BLaER1 treated with 17β-estradiol and CSF1 and Interleukin-3, amounts not matched to agents 10 nM and 100 nM (cell line): ENCODE data around the gene HMG20A.

Source experiments
- H3K27ac ChIP-seq, 11 experiments: shearing (Covaris generic); formaldehyde crosslinking; 2 replicates each; pipeline ENCODE4 v1.8.1; 2022
- H3K27me3 ChIP-seq, 11 experiments: shearing (Covaris generic); formaldehyde crosslinking; 2 replicates each; pipeline ENCODE4 v1.8.1; 2022
- H3K36me3 ChIP-seq, 11 experiments: shearing (Covaris generic); formaldehyde crosslinking; 2 replicates each; pipeline ENCODE4 v1.8.1; 2022
- H3K4me1 ChIP-seq, 10 experiments: shearing (Covaris generic); formaldehyde crosslinking; 2 replicates each; pipeline ENCODE4 v1.8.1; 2022
- H3K4me2 ChIP-seq, 11 experiments: shearing (Covaris generic); formaldehyde crosslinking; 2 replicates each; pipeline ENCODE4 v1.8.1; 2022
- H3K4me3 ChIP-seq, 10 experiments: shearing (Covaris generic); formaldehyde crosslinking; 2 replicates each; pipeline ENCODE4 v1.8.1; 2022
- H3K9ac ChIP-seq, 11 experiments: shearing (Covaris generic); formaldehyde crosslinking; 2 replicates each; pipeline ENCODE4 v1.8.1; 2022
- H3K9me3 ChIP-seq, 11 experiments: shearing (Covaris generic); formaldehyde crosslinking; replicated peaks in 1 of 11; 2 replicates each; pipeline ENCODE4 v1.8.1; 2022
- H4K20me1 ChIP-seq, 11 experiments: shearing (Covaris generic); formaldehyde crosslinking; 2 replicates each; pipeline ENCODE4 v1.8.1; 2022
- Cebpa-rat ChIP-seq, 11 experiments: shearing (Covaris generic); IDR thresholded peaks; 2 replicates each; pipeline ENCODE4 v1.8.1; 2022

HMG20A gene

DNA sequence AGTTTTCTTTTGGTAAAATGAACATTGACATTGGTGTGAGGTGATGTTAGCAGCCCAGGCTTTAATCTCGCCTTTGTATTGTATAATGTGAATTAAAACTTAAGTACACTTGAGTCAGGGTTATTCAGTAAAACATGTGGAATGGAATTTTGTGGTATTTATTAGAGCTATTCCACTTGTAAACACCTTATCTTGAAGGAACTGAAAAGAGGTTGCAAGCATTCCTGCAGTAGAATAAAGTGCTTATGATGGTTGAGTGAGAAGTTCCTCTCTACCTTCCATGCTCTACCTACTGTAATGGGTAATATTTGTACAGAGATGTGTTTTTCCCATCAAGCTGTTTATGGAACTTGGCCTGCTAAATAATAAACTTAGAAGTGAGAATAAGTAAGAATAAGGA, 36.1 kb downstream of the HMG20A start:
- Histone ChIP-seq H3K9me3 (no peaks in the 10 kb centered on the region), H3K36me3 (peaks cover 32 to 44% (median 36%) of the 10 kb centered on the region in 11 experiments), H3K27me3 (no peaks in the 10 kb centered on the region), H3K9ac (no peak overlapping the region), H4K20me1 (peaks cover 0 to 18% (median 0%) of the 10 kb centered on the region in 11 experiments; a peak in 3 of 22 replicates), H3K4me1 (peaks cover 12 to 26% (median 22%) of the 10 kb centered on the region in 10 experiments), H3K27ac (peak overlapping the region in 1 of 11 experiments; percentile 1; a peak in 2 of 22 replicates), H3K4me2 (peak overlapping the region in 9 of 11 experiments; percentile 3 to 69 (median 56); a peak in 16 of 22 replicates), H3K4me3 (no peak overlapping the region)
- TF ChIP-seq Cebpa-rat (IDR thresholded peaks at IDR 0.05): no peak

DNA sequence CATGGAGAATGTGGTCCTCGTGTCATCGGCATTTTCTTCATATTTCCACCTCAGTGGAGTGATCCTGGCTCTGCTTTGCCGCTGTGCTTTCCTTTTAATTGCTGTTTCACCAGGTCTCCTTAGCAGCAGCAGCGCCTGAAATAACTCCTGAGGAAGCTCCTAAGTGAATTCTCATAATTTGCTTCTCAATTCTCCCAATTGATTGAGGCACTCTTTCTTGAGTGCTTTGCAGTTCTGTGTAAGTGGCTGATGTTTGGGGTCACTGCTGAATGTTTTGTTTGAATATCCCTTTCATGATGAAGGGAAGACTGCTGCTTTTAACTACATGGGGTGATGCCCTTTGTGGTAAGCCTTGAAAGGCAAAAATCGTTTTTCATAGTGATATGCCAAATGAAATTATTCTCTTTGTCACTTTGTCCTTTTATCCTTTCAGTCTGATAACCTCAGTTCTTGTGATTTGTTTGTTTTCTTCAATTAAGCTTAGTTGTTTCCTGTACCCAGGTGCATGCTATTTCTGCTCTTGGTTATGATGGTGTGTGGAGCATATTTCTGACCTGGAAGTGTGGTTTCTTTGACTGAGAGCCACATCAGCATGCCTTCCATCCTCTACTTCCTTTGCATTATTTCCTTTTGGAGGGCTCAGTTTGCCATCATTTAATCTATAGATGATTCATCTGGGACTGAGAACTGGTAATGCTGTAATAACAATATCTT, 36.7 kb downstream of the HMG20A start:
- H3K4me2 ChIP-seq: peak overlapping the region; percentile 3 to 69 (median 52); a peak in 18 of 22 replicates
- H3K4me3 ChIP-seq: no peak overlapping the region
- H3K27me3 ChIP-seq: no peaks in the 10 kb centered on the region
- H3K9ac ChIP-seq: peak overlapping the region in 1 of 11 experiments; percentile 4; a peak in 1 of 22 replicates
- H3K36me3 ChIP-seq: peaks cover 32 to 44% (median 41%) of the 10 kb centered on the region in 11 experiments
- H4K20me1 ChIP-seq: peaks cover 0 to 18% (median 0%) of the 10 kb centered on the region in 11 experiments; a peak in 3 of 22 replicates
- H3K27ac ChIP-seq: peak overlapping the region in 5 of 11 experiments; percentile 1 to 30 (median 4); a peak in 4 of 22 replicates
- peaks cover 12 to 26% (median 22%) of the 10 kb centered on the region in 10 experiments for H3K4me1 ChIP-seq
- H3K9me3 ChIP-seq: no peaks in the 10 kb centered on the region
- TF ChIP-seq Cebpa-rat (IDR thresholded peaks at IDR 0.05): no peak

DNA sequence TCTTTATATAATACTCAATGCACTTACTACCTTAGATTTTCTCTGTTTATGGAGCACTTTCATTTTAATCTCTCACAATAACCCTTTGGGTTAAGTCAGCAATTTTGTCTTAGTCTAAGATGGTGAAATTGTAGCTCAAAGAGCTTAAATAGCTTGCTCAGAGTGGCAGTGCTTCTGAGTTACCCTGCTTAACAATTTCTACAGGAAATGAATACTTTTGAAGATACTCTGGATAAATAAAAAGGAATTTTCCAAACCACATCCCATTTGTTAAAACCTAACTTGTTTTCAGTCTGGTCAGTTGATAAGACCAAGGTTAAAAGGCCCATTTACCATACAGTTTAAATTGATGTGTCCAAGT, 37.2 kb downstream of the HMG20A start:
- Histone ChIP-seq H3K27ac (peak overlapping the region in 1 of 11 experiments; percentile 4; a peak in 2 of 22 replicates), H4K20me1 (peaks cover 0 to 18% (median 0%) of the 10 kb centered on the region in 11 experiments; a peak in 3 of 22 replicates), H3K9ac (no peak overlapping the region), H3K4me3 (no peak overlapping the region), H3K9me3 (no peaks in the 10 kb centered on the region), H3K4me1 (peaks cover 12 to 26% (median 22%) of the 10 kb centered on the region in 10 experiments), H3K4me2 (peak overlapping the region in 9 of 11 experiments; percentile 13 to 69 (median 56); a peak in 17 of 22 replicates), H3K27me3 (no peaks in the 10 kb centered on the region), H3K36me3 (peaks cover 34 to 49% (median 46%) of the 10 kb centered on the region in 11 experiments)
- no peak for TF ChIP-seq Cebpa-rat (IDR thresholded peaks at IDR 0.05)

DNA sequence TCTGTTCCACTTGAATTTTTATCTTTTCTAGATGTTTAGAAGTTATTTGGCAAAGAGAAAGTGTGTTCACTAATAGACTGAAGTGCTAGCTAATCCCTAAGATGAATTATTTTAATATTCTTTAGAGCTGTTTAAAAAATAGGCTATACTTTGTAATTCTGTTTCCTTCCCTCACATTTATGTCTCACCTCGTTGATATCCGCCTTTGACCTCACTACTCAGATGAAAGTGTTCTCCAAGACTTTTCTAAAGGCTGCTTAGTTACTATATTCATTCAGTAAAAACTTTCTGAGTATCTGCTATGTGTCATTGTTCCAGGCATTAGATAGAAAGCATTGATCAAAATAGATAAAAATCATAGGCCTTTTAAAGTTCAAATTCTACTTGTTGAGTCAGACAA, 38.3 kb downstream of the HMG20A start:
- H3K4me3 ChIP-seq: no peak overlapping the region
- H3K4me2 ChIP-seq: no peak overlapping the region
- H3K27ac ChIP-seq: no peak overlapping the region
- H3K9me3 ChIP-seq: no peaks in the 10 kb centered on the region
- H3K36me3 ChIP-seq: peaks cover 44 to 60% (median 58%) of the 10 kb centered on the region in 11 experiments
- H4K20me1 ChIP-seq: peaks cover 0 to 22% (median 0%) of the 10 kb centered on the region in 11 experiments; a peak in 4 of 22 replicates
- H3K27me3 ChIP-seq: no peaks in the 10 kb centered on the region
- H3K4me1 ChIP-seq: peaks cover 12 to 26% (median 22%) of the 10 kb centered on the region in 10 experiments
- TF ChIP-seq Cebpa-rat (IDR thresholded peaks at IDR 0.05): no peak
- no peak overlapping the region for H3K9ac ChIP-seq

DNA sequence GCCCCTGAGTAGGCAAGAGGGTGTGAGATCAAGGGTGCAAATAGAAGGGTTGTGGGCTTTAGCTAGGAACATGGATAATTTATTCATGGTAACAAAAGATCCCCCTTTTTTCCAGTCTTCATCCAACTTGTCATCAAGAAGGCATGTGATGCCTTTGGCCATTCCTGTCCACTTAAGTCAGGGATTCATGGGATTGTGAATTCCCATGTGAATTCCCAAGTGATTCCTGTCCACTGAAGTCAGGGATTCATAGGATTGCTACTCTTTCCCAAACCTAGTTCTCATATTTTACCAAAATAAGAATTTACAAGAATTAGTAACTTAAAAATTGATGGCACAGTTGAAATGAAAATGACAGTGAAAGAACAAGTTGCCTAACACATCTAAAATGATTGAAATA, 40.8 kb downstream of the HMG20A start:
- no peak for TF ChIP-seq Cebpa-rat (IDR thresholded peaks at IDR 0.05)
- Histone ChIP-seq H3K27ac (no peak overlapping the region), H3K4me1 (peaks cover 12 to 22% (median 19%) of the 10 kb centered on the region in 10 experiments), H3K9ac (no peak overlapping the region), H4K20me1 (peaks cover 0 to 17% (median 0%) of the 10 kb centered on the region in 11 experiments; a peak in 4 of 22 replicates), H3K9me3 (no peaks in the 10 kb centered on the region), H3K4me3 (no peak overlapping the region), H3K4me2 (no peak overlapping the region), H3K27me3 (no peaks in the 10 kb centered on the region), H3K36me3 (peaks cover 68 to 85% (median 81%) of the 10 kb centered on the region in 11 experiments)

DNA sequence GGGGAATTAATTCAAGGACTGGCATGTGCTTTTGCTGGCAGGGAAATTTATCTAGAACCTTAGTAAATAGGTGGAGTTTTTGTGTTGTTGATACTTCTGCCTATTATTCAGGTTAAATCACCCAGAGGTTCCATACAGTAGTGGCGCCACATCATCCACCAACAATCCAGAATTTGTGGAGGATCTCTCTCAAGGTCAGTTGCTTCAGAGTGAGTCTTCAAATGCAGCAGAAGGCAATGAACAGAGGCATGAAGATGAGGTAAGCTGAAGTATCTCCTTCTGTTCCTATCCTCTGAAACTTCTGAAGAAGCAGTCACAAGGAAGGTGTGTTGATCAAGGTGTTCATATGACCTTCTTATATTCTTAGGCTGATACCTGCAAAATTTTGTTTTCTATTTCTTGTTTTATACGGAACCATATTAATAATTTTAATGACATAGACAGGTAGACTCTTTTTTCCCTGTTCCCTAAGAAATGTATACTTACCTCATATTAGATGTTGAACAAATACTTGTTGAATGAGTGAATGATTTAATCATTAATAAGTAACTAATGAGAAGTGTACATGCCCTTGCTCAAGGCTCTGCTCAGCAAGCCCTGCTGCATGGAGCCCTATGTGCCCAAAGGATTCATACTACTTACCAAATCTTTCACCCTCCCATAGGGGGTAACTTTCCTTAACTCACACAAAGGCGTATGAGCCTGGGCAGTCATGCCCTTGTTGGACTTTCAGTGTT, 43.6 kb downstream of the HMG20A start:
- no peak overlapping the region for H3K27ac ChIP-seq
- H4K20me1 ChIP-seq: peaks cover 0 to 4% (median 0%) of the 10 kb centered on the region in 11 experiments; a peak in 1 of 22 replicates
- no peak for TF ChIP-seq Cebpa-rat (IDR thresholded peaks at IDR 0.05)
- no peak overlapping the region for H3K4me3 ChIP-seq
- peaks cover 83 to 100% (median 97%) of the 10 kb centered on the region in 11 experiments for H3K36me3 ChIP-seq
- no peak overlapping the region for H3K4me2 ChIP-seq
- H3K27me3 ChIP-seq: no peaks in the 10 kb centered on the region
- H3K9ac ChIP-seq: no peak overlapping the region
- H3K4me1 ChIP-seq: no peaks in the 10 kb centered on the region
- H3K9me3 ChIP-seq: no peaks in the 10 kb centered on the region

DNA sequence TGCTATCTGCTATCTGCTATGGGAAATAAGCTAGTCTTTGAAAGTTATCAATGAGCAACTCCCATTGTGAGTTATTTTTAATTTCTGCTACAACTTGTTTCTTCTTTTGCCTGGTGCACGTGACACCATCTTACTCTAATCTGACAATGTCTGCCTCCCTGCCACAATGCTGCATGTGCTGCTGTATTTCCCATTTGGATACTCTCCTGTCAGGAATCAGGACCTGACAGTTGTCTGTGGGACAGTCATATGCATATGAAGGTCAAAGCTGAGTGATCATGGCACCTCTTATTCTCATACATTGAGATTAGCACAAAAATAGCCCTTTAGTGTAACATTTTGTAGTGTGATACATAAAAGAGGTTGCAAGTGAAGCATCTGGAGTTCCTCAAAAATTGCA, 45.8 kb downstream of the HMG20A start:
- Histone ChIP-seq H3K4me3 (no peak overlapping the region), H3K27ac (no peak overlapping the region), H3K4me2 (no peak overlapping the region), H4K20me1 (peaks cover 0 to 4% (median 0%) of the 10 kb centered on the region in 11 experiments; a peak in 1 of 22 replicates), H3K36me3 (peaks cover 84 to 100% (median 96%) of the 10 kb centered on the region in 11 experiments), H3K9ac (no peak overlapping the region), H3K27me3 (no peaks in the 10 kb centered on the region), H3K9me3 (no peaks in the 10 kb centered on the region), H3K4me1 (no peaks in the 10 kb centered on the region)
- no peak for TF ChIP-seq Cebpa-rat (IDR thresholded peaks at IDR 0.05)

DNA sequence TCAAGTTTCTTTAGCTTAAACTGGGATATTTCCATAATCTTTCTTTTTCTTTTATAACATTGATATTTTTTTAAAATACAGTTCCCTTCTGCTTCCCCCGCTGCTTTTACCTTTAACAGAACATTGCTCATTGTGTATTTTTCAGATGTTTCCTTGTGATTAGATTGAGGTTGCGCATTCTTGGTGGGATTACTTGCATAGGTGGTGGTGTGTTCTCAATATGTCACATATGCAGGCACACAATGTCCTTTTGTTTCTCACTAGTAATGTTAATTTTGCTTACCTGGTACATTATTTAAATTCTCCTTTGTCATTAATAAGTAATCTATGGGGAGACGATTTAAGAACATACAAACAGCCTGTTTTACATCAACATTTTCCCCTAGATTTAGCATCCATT, 48.2 kb downstream of the HMG20A start:
- Histone ChIP-seq H3K4me2 (no peak overlapping the region), H3K27ac (no peak overlapping the region), H3K9ac (no peak overlapping the region), H3K4me3 (no peak overlapping the region), H4K20me1 (peaks cover 0 to under 1% (median 0%) of the 10 kb centered on the region in 11 experiments; a peak in 1 of 22 replicates), H3K4me1 (no peaks in the 10 kb centered on the region), H3K36me3 (peaks cover 87 to 100% (median 96%) of the 10 kb centered on the region in 11 experiments), H3K27me3 (no peaks in the 10 kb centered on the region), H3K9me3 (no peaks in the 10 kb centered on the region)
- no peak for TF ChIP-seq Cebpa-rat (IDR thresholded peaks at IDR 0.05)

DNA sequence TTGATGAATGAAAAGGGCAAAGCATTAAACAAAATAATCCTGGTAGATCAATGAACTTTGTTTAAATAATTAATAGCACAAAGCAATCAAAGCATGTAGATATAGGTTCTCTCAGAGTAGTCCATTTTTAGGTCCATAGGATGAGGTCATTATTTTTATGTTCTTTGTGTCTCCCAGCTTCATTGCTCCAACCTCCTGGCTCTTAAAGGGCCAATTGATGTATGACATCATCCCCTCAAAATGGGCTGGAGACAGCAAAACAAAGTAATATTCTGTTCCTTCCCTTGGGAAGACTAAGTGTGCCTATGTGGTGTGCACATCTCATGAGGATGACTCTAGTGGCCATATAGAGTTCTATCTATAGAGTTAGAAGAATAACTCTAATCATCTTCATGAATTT, 49.5 kb downstream of the HMG20A start:
- H3K9ac ChIP-seq: no peak overlapping the region
- TF ChIP-seq Cebpa-rat (IDR thresholded peaks at IDR 0.05): no peak
- no peaks in the 10 kb centered on the region for H3K27me3 ChIP-seq
- no peaks in the 10 kb centered on the region for H3K9me3 ChIP-seq
- no peaks in the 10 kb centered on the region for H3K4me1 ChIP-seq
- H4K20me1 ChIP-seq: no peaks in the 10 kb centered on the region
- no peak overlapping the region for H3K4me2 ChIP-seq
- no peak overlapping the region for H3K4me3 ChIP-seq
- no peak overlapping the region for H3K27ac ChIP-seq
- H3K36me3 ChIP-seq: peaks cover 87 to 100% (median 96%) of the 10 kb centered on the region in 11 experiments
